GM19324 (cell line): ENCODE data around the gene PIP4K2A.
"Not testable (repeated sequence)": the region's sequence is repeated elsewhere in the genome, so short reads cannot be mapped to it uniquely, and the experiment has no call there.

Experiments
- ATAC-seq: cut with Tn5 transposase; IDR thresholded peaks from one replicate; pipeline ENCODE4 v1.9.1; 2021; ENCODE audit warnings: mild to moderate bottlenecking, moderate library complexity; ENCODE audit not compliant: unreplicated experiment, low FRiP score

Gene PIP4K2A

GRCh38 chr10:22697800-22698199 lies 16.6 kb downstream of the PIP4K2A start:
- ATAC-seq, result no peak

- no peak for ATAC-seq
Observed at GRCh38 chr10:22697101-22697500, 17.3 kb downstream of the PIP4K2A start.

- no peak for ATAC-seq
Observed at GRCh38 chr10:22693860-22694259, 20.5 kb downstream of the PIP4K2A start.

- ATAC-seq, result no peak
Observed at GRCh38 chr10:22693371-22693784, 21.0 kb downstream of the PIP4K2A start.

DNA sequence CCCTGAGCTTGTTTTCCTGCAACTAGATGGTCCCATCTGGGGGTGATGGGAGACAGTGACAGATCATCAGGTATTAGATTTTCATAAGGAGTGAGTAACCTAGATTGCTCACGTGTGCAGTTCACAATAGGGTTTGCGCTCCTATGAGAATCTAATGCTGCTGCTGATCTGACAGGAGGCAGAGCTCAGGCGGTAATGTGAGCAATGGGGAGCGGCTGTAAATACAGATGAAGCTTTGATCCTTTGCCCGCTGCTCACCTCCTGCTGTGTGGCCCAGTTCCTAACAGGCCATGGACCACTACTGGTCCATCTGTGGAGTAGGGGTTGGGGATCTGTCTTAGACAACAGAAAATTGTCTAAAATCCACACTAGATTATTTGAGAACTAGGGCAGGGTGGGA lies 22.3 kb downstream of the PIP4K2A start:
- not testable (repeated sequence) for ATAC-seq

DNA sequence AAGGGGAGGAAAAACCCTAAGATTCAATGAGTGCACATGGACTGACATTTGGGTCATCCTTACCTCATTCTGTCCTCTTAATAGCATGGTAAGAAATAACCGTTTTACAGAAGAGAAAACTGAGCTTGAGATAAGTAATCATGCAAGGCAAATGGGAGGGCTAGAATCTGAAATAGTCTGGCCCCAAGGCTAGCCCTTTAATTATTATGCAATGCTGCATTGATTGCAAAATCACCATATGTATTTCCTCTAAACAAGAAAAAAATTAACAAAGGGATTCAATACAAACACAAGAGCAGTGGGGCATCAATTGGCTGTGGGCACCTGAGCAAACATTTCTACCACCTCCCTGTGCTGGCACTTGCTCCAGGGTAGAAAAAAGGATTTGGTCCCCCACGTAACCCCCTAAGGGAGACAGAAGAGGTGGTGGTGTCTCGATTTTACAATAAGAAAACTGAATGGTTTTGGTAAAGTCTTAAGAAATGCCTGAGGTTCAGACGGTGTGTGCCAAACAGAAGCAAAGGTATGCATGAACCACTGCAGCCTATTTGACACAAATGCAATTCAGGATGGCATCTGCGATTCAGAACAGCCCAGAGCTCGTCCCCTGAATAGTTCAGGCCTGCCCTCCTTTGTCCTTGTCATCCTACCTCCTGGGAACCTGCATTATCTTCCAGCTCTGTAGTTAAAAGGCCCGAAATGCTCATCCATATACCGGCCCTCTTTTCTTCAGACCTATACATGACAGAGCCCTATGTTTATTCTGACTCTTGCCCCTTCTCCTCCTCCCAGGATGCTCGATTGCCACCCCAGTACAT lies 23.6 kb downstream of the PIP4K2A start:
- ATAC-seq, result no peak

GRCh38 chr10:22690158-22690557 lies 24.2 kb downstream of the PIP4K2A start:
- ATAC-seq, result no peak

DNA sequence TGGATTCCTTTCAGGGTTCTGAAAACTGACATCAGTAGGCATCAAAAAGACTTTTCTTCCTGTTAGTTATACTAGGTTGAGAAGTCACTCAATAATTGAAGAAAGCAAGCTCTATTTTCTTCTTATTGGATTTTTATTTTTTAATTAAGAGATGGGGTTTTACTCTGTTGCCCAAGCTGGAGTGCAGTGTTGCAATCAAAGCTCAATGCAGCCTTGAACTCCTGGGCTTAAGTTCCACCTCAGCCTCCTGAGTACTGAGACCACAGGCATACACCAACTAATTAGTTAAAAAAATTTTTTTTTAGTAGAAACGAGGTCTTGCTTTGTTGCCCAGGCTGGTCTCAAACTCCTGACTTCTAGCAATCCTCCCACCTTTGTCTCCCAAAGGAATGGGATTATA lies 28.0 kb downstream of the PIP4K2A start:
- no peak for ATAC-seq

GRCh38 chr10:22685926-22686325 lies 28.5 kb downstream of the PIP4K2A start:
- ATAC-seq, result no peak

GRCh38 chr10:22684699-22685098 lies 29.7 kb downstream of the PIP4K2A start:
- ATAC-seq, result no peak

DNA sequence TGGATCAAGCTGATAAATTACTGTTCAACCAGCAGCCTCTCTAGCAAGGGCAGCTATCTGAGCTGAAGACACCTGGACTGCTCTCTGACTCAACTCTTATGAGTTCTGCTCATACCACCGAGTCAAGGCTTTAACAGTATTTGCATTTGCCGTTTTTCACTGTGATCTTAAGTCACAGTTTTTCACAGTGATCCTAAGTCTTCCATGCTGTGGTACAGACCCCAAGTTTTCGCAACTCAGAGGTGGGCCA lies 31.3 kb downstream of the PIP4K2A start:
- ATAC-seq, result peak; percentile 58

DNA sequence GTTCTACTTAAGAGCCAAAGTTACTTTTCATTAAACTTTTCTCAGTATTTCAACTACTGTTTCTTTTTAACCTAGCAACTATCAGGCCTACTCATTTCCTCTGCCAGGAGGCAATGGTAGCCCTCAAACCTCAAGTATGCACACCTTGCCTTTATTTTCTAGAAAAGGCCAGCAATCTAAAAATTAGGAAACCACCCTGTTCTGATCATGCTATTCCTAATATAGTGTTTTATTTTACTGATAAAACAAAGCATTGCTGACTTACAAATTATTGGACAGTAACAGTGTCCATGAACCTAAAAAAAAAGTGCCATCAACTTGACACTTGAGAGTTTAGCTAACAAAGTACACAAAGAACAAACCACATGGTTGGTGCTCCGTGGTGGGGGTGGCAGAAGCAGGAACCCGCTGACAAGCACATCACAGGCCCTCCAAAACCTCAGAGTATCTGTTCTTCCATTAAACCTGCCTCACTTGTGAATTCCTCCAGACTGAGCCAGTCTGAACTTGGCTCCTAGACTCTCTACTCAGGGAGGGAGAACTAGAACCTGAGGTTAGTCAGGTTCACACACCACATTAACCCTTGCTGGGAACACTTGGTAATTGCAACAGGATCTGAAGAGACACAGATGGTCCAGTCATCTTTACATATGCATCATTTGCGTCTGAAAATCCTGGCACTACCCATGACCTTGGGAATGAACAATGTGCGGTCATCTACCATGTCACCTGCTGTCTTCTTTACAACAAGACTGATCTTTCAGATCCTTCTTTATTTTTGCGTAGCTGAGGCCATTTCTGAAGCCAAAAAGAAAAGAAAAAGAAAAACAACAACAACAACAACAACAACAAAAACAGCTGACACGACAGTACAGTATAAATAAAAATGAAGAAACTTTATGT lies 31.9 kb downstream of the PIP4K2A start:
- ATAC-seq, result peak; percentile 32

DNA sequence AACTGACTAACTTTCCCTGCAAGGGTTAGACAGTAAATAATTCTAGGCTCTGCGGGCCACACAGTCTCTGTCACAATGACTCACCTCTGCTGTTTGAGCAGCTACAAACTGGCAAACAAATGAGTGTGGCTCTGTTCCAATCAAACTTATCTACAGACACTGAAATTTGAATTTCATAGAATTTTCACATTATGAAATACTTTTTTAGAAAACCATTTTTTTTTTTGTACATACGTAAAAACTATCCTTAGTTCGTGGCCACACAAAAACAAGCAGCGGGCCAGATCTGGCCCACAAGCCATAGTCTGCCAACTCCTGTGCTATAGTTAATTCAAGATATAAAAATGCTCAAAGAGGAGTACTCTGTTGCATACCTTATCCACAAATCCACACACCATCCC lies 32.6 kb downstream of the PIP4K2A start:
- ATAC-seq, result no peak

- ATAC-seq, result no peak
Observed at GRCh38 chr10:22681301-22681700, 33.1 kb downstream of the PIP4K2A start.

GRCh38 chr10:22679608-22680007 lies 34.8 kb downstream of the PIP4K2A start:
- ATAC-seq, result no peak

GRCh38 chr10:22677333-22677732 lies 37.0 kb downstream of the PIP4K2A start:
- no peak for ATAC-seq

DNA sequence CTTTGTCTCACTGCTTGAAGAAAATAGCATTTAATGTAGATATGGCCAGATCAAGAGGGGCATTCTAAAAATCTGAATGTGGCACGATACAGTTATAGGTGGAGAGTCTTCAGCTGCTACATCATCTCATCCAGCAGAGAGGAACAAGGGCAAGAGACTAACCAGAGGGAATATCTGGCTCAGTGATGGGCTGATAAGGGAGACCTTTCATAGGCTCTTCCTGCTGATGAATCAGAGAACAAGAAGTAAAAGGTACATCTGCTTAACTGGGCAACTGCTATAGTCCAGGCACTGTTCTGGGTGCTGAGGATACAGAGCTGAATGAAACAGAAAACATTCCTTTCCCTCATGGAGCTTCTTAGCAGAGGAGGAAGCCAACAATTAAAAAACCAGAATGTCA lies 37.9 kb downstream of the PIP4K2A start:
- no peak for ATAC-seq

DNA sequence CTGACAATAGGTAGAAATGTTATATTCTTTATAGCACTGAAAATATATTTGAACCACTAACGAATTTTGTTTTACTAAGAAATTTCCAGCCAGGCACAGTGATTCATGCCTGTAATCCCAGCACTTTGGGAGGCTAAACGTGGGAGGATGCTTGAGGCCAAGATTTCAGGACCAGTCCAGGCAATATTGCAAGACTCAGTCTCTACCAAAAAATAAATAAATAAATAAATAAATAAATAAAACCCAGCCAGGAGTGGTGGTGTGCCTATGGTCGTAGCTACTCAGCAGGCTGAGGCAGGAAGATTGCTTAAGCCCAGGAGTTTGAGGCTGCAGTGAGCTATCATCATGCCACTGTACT lies 39.8 kb downstream of the PIP4K2A start:
- ATAC-seq, result no peak

DNA sequence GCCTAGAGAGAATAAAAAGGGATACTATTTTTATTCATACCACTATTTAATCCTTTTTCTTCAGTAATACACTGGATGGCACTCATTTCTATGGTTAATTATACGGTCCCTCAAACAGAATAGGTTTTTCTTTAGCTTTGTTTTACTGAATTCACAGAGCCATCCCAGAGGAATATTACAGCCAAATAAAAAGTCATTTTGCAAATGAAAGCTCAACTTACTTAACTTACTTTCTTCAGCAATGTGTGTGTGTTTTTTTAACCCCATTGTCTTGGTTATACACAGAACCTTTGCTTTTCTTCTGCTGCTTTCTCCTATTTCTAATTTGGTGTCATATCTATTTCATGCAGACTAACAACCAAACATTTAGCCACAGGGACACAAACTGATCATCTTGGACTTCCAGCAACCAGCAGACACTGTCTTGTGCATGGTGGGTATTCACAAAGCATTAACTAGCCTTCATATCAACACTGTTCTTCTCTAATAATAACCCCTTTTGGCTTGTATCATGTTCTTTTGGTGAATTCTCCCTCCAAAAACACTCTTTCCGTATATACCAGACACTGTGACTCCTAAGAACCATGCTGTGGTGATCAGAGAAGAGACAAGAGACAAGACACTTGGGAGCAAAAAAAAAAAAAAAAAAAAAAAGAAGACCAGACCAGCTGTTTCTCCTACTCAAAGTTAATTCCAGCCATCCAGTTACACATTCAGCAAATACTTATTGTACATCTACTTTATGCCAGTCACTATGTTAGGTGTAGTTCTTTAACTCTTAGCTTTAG lies 40.4 kb downstream of the PIP4K2A start:
- ATAC-seq, result no peak

DNA sequence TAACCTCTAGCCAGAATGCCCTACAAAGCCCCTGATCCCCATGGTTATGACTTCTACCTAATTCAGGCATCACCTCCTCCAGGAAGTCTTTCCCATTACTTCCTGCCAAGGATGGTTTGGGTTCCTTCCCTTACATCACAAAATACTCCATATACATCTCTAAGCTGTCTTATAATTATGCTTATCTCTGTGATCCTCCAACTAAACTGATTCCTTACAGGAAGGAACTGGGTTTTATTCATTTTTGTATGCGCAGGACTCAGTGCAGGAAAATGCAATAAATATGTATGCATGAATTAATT lies 41.3 kb downstream of the PIP4K2A start:
- ATAC-seq, result no peak

DNA sequence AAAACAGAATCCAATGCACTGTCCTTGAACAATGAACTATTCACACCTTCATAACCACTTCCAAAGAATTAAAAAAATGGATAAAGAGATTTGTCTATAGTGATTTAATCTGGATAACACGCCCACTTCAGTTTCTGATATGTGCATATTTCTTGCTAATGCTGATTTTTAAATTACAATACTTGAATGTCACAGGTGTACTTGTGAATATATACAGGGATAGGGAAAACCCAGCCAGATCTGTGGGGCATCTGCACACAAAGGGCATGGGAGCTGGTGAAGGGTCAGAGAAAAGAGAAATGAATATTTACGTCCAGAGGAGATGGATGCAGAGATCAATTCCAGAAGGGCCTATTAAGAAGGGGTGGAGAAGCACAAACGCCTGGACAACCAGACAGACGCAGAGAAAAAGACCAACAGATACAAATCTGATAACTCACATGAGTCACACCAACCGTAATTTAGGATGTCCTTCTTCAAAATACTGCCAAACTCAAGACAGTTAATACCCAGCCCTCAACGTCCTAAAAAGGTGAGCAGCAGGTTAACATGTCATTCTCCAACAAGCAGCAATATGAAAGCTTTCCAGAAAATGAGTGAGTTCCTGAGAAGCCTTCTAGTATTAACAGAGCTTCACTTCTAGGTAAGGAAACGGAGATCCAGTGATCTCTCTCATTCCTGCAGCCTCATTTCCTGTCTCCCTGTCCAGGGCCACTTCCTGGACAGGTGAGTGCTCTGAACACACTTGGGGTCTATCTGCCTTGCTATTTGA lies 41.9 kb downstream of the PIP4K2A start:
- no peak for ATAC-seq
